H1 (cell line): ENCODE data around the gene VENTX. TPM values are rescaled to one million over a fixed set of nuclear protein-coding genes. Genes with fewer than 3 reads are reported as not detected.

Experiments
- CTCF ChIA-PET: fragments of 300-600 bp; sonication (Branson Sonifier 250); formaldehyde crosslinking; loops from one replicate; lab custom pipeline; 2021; ENCODE audit not compliant: partially characterized antibody; lab: Charles Lee
- POLR2A ChIA-PET: fragments of 300-600 bp; sonication (Branson Sonifier 250); formaldehyde crosslinking; loops from one replicate; lab custom pipeline; 2021; ENCODE audit warnings: inconsistent platforms; ENCODE audit not compliant: partially characterized antibody; lab: Charles Lee
- DNase-seq, 2 experiments: peaks; one replicate each; pipeline versions ENCODE4 v3.0.0 to v3.0.0-alpha.2; 2010 to 2022; ENCODE audit warnings: low spot score in 2 of 2, low read depth in 1 of 2, mixed read lengths in 1 of 2
- FAIRE-seq: peaks from 2 replicates; lab custom pipeline; 2011; peaks lifted over from hg19 to GRCh38; lab: Jason Lieb, UNC
- H2AFZ ChIP-seq: 2 replicates; pipeline ENCODE4 v1.8.1; 2012; ENCODE audit warnings: low read length, inconsistent platforms
- H2AK5ac ChIP-seq: 2 replicates; pipeline ENCODE4 v1.6.1; 2013; ENCODE audit warnings: low read depth, low read length
- H2BK120ac ChIP-seq: replicated peaks from 2 replicates; pipeline ENCODE3; 2013; ENCODE audit warnings: low read depth, low read length, inconsistent platforms
- H2BK12ac ChIP-seq: 2 replicates; pipeline ENCODE4 v1.6.1; 2013; ENCODE audit warnings: low read depth, low read length
- H2BK15ac ChIP-seq: 2 replicates; pipeline ENCODE4 v1.6.1; 2013; ENCODE audit warnings: low read length
- H2BK20ac ChIP-seq: 2 replicates; pipeline ENCODE4 v1.6.1; 2013; ENCODE audit warnings: low read length
- H2BK5ac ChIP-seq: 2 replicates; pipeline ENCODE4 v1.6.1; 2013; ENCODE audit warnings: low read depth, low read length
- H3K14ac ChIP-seq: 2 replicates; pipeline ENCODE4 v1.6.1; 2013; ENCODE audit warnings: inconsistent platforms; ENCODE audit not compliant: insufficient read length
- H3K18ac ChIP-seq: 2 replicates; pipeline ENCODE4 v1.6.1; 2013; ENCODE audit warnings: low read length; ENCODE audit errors: extremely low read depth
- H3K23ac ChIP-seq: 2 replicates; pipeline ENCODE4 v1.6.1; 2013; ENCODE audit warnings: inconsistent platforms; ENCODE audit not compliant: insufficient read length
- H3K23me2 ChIP-seq: 2 replicates; pipeline ENCODE4 v1.6.1; 2013; ENCODE audit warnings: low read depth, low read length
- H3K27ac ChIP-seq: 2 replicates; pipeline ENCODE4 v1.6.1; 2011; ENCODE audit warnings: low read depth, low read length, inconsistent platforms
- H3K27me3 ChIP-seq, 4 experiments: replicated peaks in 1 of 4; 1 replicate in 1 of 4; 2 replicates in 3 of 4; pipeline versions ENCODE4 v1.6.1 to v1.8.1; 2011 to 2013; ENCODE audit warnings: low read length in 3 of 4, mild to moderate bottlenecking in 3 of 4, inconsistent platforms in 2 of 4, mixed read lengths in 2 of 4, moderate library complexity in 1 of 4; ENCODE audit not compliant: control insufficient read depth in 3 of 4, insufficient read depth in 3 of 4; ENCODE audit errors: extremely low read depth in 1 of 4
- H3K36me3 ChIP-seq, 4 experiments: 2 replicates each; pipeline versions ENCODE4 v1.6.1 to v1.8.1; 2011 to 2013; ENCODE audit warnings: mild to moderate bottlenecking in 4 of 4, low read length in 3 of 4, moderate library complexity in 2 of 4, control low read depth in 1 of 4, inconsistent platforms in 1 of 4; ENCODE audit not compliant: insufficient read depth in 4 of 4, control insufficient read depth in 2 of 4
- H3K4ac ChIP-seq: replicated peaks from 2 replicates; pipeline ENCODE3; 2013; ENCODE audit warnings: low read length, low read depth, mixed read lengths, inconsistent platforms; ENCODE audit not compliant: insufficient read length
- H3K4me1 ChIP-seq, 4 experiments: replicated peaks in 1 of 4; 1 replicate in 1 of 4; 2 replicates in 3 of 4; pipeline versions ENCODE4 v1.6.1 to v1.8.1; 2011 to 2013; ENCODE audit warnings: low read length in 3 of 4, inconsistent platforms in 2 of 4, mixed read lengths in 1 of 4; ENCODE audit not compliant: insufficient read depth in 4 of 4, control insufficient read depth in 3 of 4
- H3K4me2 ChIP-seq, 2 experiments: 2 replicates each; pipeline versions ENCODE4 v1.6.1 to v1.8.1; 2011 to 2013; ENCODE audit warnings: low read depth in 2 of 2, low read length in 2 of 2, control low read depth in 1 of 2, inconsistent platforms in 1 of 2, mild to moderate bottlenecking in 1 of 2; ENCODE audit not compliant: insufficient read depth in 1 of 2
- H3K4me3 ChIP-seq, 4 experiments: fragments of 200-600, 300-600 bp in 1 of 4; sonication (generic), shearing (Covaris generic), sonication (Bioruptor Twin) in 1 of 4; 2 replicates each; pipeline versions ENCODE4 v1.5.1 to v1.8.1; 2011 to 2016; ENCODE audit warnings: low read length in 4 of 4, low read depth in 3 of 4, control low read depth in 2 of 4, inconsistent platforms in 2 of 4, mild to moderate bottlenecking in 2 of 4, mixed read lengths in 1 of 4, moderate library complexity in 1 of 4; ENCODE audit not compliant: insufficient read depth in 2 of 4; ENCODE audit errors: extremely low read depth in 1 of 4
- H3K56ac ChIP-seq: replicated peaks from 2 replicates; pipeline ENCODE3; 2013; ENCODE audit warnings: low read depth, mild to moderate bottlenecking, mixed read lengths, low read length, inconsistent platforms; ENCODE audit not compliant: insufficient read length
- H3K79me1 ChIP-seq: 2 replicates; pipeline ENCODE4 v1.6.1; 2013; ENCODE audit warnings: low read depth, low read length, control low read depth
- H3K79me2 ChIP-seq, 2 experiments: 2 replicates each; pipeline versions ENCODE4 v1.6.1 to v1.8.1; 2012 to 2013; ENCODE audit warnings: low read length in 2 of 2, mild to moderate bottlenecking in 2 of 2, inconsistent platforms in 1 of 2; ENCODE audit not compliant: insufficient read depth in 2 of 2, control insufficient read depth in 1 of 2
- H3K9ac ChIP-seq, 4 experiments: replicated peaks in 1 of 4; 1 replicate in 1 of 4; 2 replicates in 3 of 4; pipeline versions ENCODE4 v1.6.1 to v1.8.1; 2011 to 2013; ENCODE audit warnings: low read depth in 3 of 4, low read length in 3 of 4, control low read depth in 2 of 4, mild to moderate bottlenecking in 2 of 4, moderate library complexity in 2 of 4, inconsistent platforms in 1 of 4; ENCODE audit errors: extremely low read depth in 1 of 4
- H3K9me3 ChIP-seq, 2 experiments: 2 replicates each; pipeline versions ENCODE4 v1.6.1 to v1.8.1; 2012 to 2013; ENCODE audit warnings: mild to moderate bottlenecking in 2 of 2, moderate library complexity in 2 of 2, control low read depth in 1 of 2, inconsistent platforms in 1 of 2, low read depth in 1 of 2, low read length in 1 of 2, mixed read lengths in 1 of 2; ENCODE audit not compliant: insufficient read depth in 2 of 2
- H4K20me1 ChIP-seq, 2 experiments: replicated peaks in 1 of 2; 2 replicates each; pipeline versions ENCODE3 to v1.8.1; 2011 to 2013; ENCODE audit warnings: inconsistent platforms in 2 of 2, low read length in 2 of 2, mild to moderate bottlenecking in 1 of 2; ENCODE audit not compliant: insufficient read depth in 2 of 2, control insufficient read depth in 1 of 2
- H4K5ac ChIP-seq: 2 replicates; pipeline ENCODE4 v1.6.1; 2013; ENCODE audit warnings: low read length, low read depth, mixed read lengths, inconsistent platforms; ENCODE audit not compliant: insufficient read length
- H4K8ac ChIP-seq: 2 replicates; pipeline ENCODE4 v1.8.0; 2013; ENCODE audit warnings: mild to moderate bottlenecking, moderate library complexity, low read length, inconsistent platforms; ENCODE audit not compliant: insufficient read depth; ENCODE audit errors: extremely low read depth
- H4K91ac ChIP-seq: replicated peaks from 2 replicates; pipeline ENCODE3; 2013; ENCODE audit warnings: low read length, mixed read lengths, inconsistent platforms; ENCODE audit not compliant: insufficient read length
- FOSL1 ChIP-seq: IDR thresholded peaks from 2 replicates; pipeline ENCODE4 v1.6.1; 2011; ENCODE audit warnings: mild to moderate bottlenecking, low read depth, low read length, moderate library complexity; ENCODE audit not compliant: insufficient read depth
- MAFK ChIP-seq: IDR thresholded peaks from 2 replicates; pipeline ENCODE4 v1.6.1; 2012; ENCODE audit warnings: low read depth, mild to moderate bottlenecking, improper control_type of control experiment, low read length
- WGBS, 2 experiments: shearing (Covaris generic) in 1 of 2; methylation state at CpG; one replicate each; pipeline versions ENCODE4 v1.1.6 to v1.1.7; 2013 to 2015; ENCODE audit warnings: low lambda C conversion rate in 2 of 2, mixed read lengths in 2 of 2, inconsistent platforms in 1 of 2, low coverage in 1 of 2, missing lambda C conversion rate in 1 of 2; ENCODE audit not compliant: insufficient replicate concordance in 2 of 2, insufficient coverage in 1 of 2, insufficient read length in 1 of 2; ENCODE audit errors: extremely low coverage in 1 of 2, missing lambda C conversion rate in 1 of 2; 5-methylcytosine and 5-hydroxymethylcytosine counted together
- polyA plus RNA-seq, 7 experiments: library from polyadenylated mRNA; depleted of rRNA in 3 of 7; stranded (reverse) in 5 of 7; unstranded in 2 of 7; fragments of >200 nt in 5 of 7; fragments of 200-250 nt in 2 of 7; gene quantifications; 1 replicate in 5 of 7; 2 replicates in 1 of 7; 4 replicates in 1 of 7; pipeline versions ENCODE4 v1.2.1 to v1.2.3, GENCODE V29; 2011 to 2013; ENCODE audit warnings: missing spikeins in 2 of 7, mixed read lengths in 2 of 7
- total RNA-seq: library from RNA; stranded (reverse); fragmentation: NEBNext Ultra II Directional; extraction: Animal tissue kit (Norgen Biotek cat#: 25700); gene quantifications from 2 replicates; pipeline ENCODE4 v1.2.1, GENCODE V29; 2021
- TF ChIP-seq, protein P1 (sequence below), 3 experiments: IDR thresholded peaks; 1 replicate in 2 of 3; 2 replicates in 1 of 3; pipeline versions ENCODE4 v1.5.1 to v1.6.1; 2011; ENCODE audit warnings: low read length in 3 of 3, mild to moderate bottlenecking in 3 of 3, inconsistent platforms in 2 of 3, low read depth in 1 of 3, moderate library complexity in 1 of 3; ENCODE audit not compliant: insufficient read depth in 1 of 3; ENCODE audit errors: control extremely low read depth in 1 of 3

VENTX gene
- total and polyA plus RNA-seq, 2 of the 8 experiments (the other 6 are each of a cell fraction or from before 2014, with no cell fraction given), result 5.6 TPM

DNA sequence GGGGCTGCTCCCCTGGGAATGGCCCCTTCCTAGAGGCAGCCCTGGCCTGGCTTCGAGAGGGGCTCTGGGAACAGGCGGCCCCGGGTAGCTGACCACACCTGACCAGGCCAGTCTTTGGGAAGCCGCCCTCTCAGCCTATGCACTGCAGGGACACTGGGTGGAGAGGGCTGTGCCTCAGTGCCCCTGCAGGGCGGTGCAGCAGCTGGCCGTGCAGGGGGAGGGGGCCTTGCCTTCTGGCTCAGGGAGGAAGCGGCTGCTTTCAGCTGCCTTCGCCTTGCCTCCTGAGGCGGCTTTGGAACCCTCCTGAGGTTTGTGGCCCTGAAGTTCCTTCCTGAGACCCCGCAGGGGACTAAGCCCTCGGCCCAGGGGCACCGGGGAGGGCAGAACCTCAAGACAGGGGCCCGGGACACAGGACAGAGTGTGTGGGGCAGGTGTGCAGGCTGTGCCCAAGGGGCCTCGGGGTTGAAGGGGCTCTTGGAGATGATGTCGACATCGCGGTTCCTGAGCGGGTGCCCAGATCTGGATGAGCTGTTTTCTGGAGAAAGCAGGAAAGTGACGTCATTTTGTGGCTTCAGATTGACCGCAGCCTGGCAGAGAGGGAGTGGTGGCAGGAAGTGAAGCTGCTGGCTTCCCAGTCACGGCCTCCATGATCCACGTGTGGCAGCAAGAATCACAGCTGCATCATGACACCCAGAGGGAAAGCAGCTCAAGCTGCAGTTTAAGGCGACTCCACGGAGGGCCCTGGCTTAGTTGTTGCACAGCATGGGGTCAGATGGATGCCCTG, 21.4 kb downstream of the VENTX start:
- 91% methylated on average over 22 of the region's 24 CpGs; no CpG with 5 or more reads in 1 of the 2 experiments for WGBS, 2 experiments
- H3K4me2 ChIP-seq, result no peak overlapping the region; a peak in 1 of 4 replicates
- peaks cover 0 to 3% of the 10 kb centered on the region in 2 experiments for H4K20me1 ChIP-seq
- no peak overlapping the region for H2BK120ac ChIP-seq
- peak overlapping the region; percentile 54 for H4K91ac ChIP-seq
- H3K36me3 ChIP-seq, result no peaks in the 10 kb centered on the region
- H2BK12ac ChIP-seq, result peak overlapping the region; percentile 90; the same call in 1 of the 2 replicates
- POLR2A ChIA-PET, result interaction anchor here (1.0 to 2.5 kb wide), 2 partner anchors 20 to 25 kb away, joined by 3 to 11 read pairs; no protein-coding TSS in a partner anchor
- no peak overlapping the region for H3K27ac ChIP-seq
- FAIRE-seq, result no peak
- peaks cover 0 to 15% (median 8%) of the 10 kb centered on the region in 4 experiments; a peak in 6 of 7 replicates for H3K27me3 ChIP-seq
- no peak overlapping the region for H3K14ac ChIP-seq
- no peak overlapping the region for H2BK20ac ChIP-seq
- H3K18ac ChIP-seq, result peak overlapping the region; percentile 60; the same call in 1 of the 2 replicates
- CTCF ChIA-PET, result interaction anchor here (1.0 to 4.5 kb wide), 8 partner anchors 8 to 115 kb away, joined by 3 to 24 read pairs (median 4); no protein-coding TSS in a partner anchor
- peaks cover 0 to 20% (median 11%) of the 10 kb centered on the region in 4 experiments; a peak in 5 of 7 replicates for H3K4me1 ChIP-seq
- no peak overlapping the region for H3K23ac ChIP-seq
- no peak overlapping the region for H3K9ac ChIP-seq
- H4K5ac ChIP-seq, result no peak overlapping the region
- peak overlapping the region; percentile 35 for H4K8ac ChIP-seq
- no peak overlapping the region for H3K56ac ChIP-seq
- no peak overlapping the region for H3K4me3 ChIP-seq
- DNase-seq, result no peak
- H3K79me2 ChIP-seq, result no peaks in the 10 kb centered on the region
- H2AK5ac ChIP-seq, result no peak overlapping the region
- H3K79me1 ChIP-seq, result no peaks in the 10 kb centered on the region
- no peak overlapping the region for H2AFZ ChIP-seq
- no peak overlapping the region for H3K4ac ChIP-seq
- no peak overlapping the region; the same call in 1 of the 2 replicates for H2BK5ac ChIP-seq
- TF ChIP-seq FOSL1 (no peak), MAFK (no peak)
- TF ChIP-seq, protein P1, sequence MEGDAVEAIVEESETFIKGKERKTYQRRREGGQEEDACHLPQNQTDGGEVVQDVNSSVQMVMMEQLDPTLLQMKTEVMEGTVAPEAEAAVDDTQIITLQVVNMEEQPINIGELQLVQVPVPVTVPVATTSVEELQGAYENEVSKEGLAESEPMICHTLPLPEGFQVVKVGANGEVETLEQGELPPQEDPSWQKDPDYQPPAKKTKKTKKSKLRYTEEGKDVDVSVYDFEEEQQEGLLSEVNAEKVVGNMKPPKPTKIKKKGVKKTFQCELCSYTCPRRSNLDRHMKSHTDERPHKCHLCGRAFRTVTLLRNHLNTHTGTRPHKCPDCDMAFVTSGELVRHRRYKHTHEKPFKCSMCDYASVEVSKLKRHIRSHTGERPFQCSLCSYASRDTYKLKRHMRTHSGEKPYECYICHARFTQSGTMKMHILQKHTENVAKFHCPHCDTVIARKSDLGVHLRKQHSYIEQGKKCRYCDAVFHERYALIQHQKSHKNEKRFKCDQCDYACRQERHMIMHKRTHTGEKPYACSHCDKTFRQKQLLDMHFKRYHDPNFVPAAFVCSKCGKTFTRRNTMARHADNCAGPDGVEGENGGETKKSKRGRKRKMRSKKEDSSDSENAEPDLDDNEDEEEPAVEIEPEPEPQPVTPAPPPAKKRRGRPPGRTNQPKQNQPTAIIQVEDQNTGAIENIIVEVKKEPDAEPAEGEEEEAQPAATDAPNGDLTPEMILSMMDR (IDR thresholded peaks at IDR 0.05; ENCODE audit: control extremely low read depth in 1 of 3, insufficient read depth in 1 of 3, low read depth in 1 of 3, low read length in 3 of 3), result no peak
- no peaks in the 10 kb centered on the region for H3K9me3 ChIP-seq
- H3K23me2 ChIP-seq, result peaks cover 7% of the 10 kb centered on the region; the same call in 1 of the 2 replicates
- peak overlapping the region; percentile 9; the same call in 1 of the 2 replicates for H2BK15ac ChIP-seq
